ENCODE results near the gene KRTAP6-1. TPM values are rescaled to one million over a fixed set of nuclear protein-coding genes. Genes with fewer than 3 reads are reported as not detected.

Gene KRTAP6-1, protein sequence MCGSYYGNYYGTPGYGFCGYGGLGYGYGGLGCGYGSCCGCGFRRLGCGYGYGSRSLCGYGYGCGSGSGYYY
- polyA plus RNA-seq = not detected in 2 replicates
- polyA minus RNA-seq = not detected in 2 replicates

DNA sequence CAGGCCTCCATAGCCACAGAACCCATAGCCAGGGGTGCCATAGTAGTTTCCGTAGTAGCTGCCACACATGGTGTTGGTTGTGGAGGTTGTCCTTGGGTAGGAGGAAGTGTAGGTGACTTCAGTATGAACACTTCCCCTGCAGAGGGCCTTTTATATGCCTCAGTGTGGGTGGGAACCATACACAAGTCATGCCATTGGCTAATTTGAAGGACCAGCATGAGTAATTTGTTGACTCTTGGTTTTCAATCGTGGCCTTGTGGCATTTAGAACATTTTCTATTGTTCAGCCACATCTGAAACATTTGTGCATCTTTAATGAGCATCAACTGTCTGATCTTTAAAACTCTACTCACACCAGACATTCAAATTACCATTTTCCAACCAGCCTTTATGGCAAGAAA lies at the start of gene KRTAP6-1:
Gene KRTAP6-1, minus strand, starts transcription at position 95 of the 400 bp plus-strand sequence. Its CDS starts 26 bp downstream, at position 69.
- H3K9me2 ChIP-seq (ENCODE audit: insufficient read depth, low read length) = no peaks in the 10 kb centered on the region
- no peak within 1 kb of the TSS for H3K4me2 ChIP-seq (ENCODE audit: low read length)
- H3K9me3 ChIP-seq (ENCODE audit: low read length) = no peaks in the 10 kb centered on the region
- no peak within 1 kb of the TSS for H3K9ac ChIP-seq (ENCODE audit: low read length)
- H3K27ac ChIP-seq (ENCODE audit: low read length) = no peak within 1 kb of the TSS
- no peaks in the 10 kb centered on the region for H4K20me1 ChIP-seq (ENCODE audit: insufficient read depth)
- no peaks in the 10 kb centered on the region for H3F3A ChIP-seq (ENCODE audit: insufficient read depth, low read length, poor library complexity, severe bottlenecking)
- H3K79me2 ChIP-seq (replicated peaks; ENCODE audit: insufficient read depth, low read length) = no peaks in the 10 kb centered on the region
- H3K4me3 ChIP-seq (ENCODE audit: low read length) = no peak within 1 kb of the TSS
- no peak within 1 kb of the TSS for H2AFZ ChIP-seq (ENCODE audit: low read depth, low read length)
- H3K36me3 ChIP-seq (ENCODE audit: insufficient read depth, low read length) = no peaks in the 10 kb centered on the region
- no peaks in the 10 kb centered on the region for H3K27me3 ChIP-seq (ENCODE audit: insufficient read depth, low read depth, low read length)
- no peak for TF ChIP-seq RAD21 (conservative IDR thresholded peaks at IDR 0.05)
- TF ChIP-seq, protein P1, sequence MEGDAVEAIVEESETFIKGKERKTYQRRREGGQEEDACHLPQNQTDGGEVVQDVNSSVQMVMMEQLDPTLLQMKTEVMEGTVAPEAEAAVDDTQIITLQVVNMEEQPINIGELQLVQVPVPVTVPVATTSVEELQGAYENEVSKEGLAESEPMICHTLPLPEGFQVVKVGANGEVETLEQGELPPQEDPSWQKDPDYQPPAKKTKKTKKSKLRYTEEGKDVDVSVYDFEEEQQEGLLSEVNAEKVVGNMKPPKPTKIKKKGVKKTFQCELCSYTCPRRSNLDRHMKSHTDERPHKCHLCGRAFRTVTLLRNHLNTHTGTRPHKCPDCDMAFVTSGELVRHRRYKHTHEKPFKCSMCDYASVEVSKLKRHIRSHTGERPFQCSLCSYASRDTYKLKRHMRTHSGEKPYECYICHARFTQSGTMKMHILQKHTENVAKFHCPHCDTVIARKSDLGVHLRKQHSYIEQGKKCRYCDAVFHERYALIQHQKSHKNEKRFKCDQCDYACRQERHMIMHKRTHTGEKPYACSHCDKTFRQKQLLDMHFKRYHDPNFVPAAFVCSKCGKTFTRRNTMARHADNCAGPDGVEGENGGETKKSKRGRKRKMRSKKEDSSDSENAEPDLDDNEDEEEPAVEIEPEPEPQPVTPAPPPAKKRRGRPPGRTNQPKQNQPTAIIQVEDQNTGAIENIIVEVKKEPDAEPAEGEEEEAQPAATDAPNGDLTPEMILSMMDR (IDR thresholded peaks at IDR 0.05; ENCODE audit: poor library complexity, severe bottlenecking) = no peak
- no peak for TF ChIP-seq MXI1 (conservative IDR thresholded peaks at IDR 0.05; ENCODE audit: poor library complexity, severe bottlenecking)
- TF ChIP-seq, protein P2, sequence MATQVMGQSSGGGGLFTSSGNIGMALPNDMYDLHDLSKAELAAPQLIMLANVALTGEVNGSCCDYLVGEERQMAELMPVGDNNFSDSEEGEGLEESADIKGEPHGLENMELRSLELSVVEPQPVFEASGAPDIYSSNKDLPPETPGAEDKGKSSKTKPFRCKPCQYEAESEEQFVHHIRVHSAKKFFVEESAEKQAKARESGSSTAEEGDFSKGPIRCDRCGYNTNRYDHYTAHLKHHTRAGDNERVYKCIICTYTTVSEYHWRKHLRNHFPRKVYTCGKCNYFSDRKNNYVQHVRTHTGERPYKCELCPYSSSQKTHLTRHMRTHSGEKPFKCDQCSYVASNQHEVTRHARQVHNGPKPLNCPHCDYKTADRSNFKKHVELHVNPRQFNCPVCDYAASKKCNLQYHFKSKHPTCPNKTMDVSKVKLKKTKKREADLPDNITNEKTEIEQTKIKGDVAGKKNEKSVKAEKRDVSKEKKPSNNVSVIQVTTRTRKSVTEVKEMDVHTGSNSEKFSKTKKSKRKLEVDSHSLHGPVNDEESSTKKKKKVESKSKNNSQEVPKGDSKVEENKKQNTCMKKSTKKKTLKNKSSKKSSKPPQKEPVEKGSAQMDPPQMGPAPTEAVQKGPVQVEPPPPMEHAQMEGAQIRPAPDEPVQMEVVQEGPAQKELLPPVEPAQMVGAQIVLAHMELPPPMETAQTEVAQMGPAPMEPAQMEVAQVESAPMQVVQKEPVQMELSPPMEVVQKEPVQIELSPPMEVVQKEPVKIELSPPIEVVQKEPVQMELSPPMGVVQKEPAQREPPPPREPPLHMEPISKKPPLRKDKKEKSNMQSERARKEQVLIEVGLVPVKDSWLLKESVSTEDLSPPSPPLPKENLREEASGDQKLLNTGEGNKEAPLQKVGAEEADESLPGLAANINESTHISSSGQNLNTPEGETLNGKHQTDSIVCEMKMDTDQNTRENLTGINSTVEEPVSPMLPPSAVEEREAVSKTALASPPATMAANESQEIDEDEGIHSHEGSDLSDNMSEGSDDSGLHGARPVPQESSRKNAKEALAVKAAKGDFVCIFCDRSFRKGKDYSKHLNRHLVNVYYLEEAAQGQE (IDR thresholded peaks at IDR 0.05; ENCODE audit: borderline replicate concordance) = no peak
- TF ChIP-seq SMC3 (conservative IDR thresholded peaks at IDR 0.05; ENCODE audit: poor library complexity) = no peak
- no peak for TF ChIP-seq TAF1 (IDR thresholded peaks at IDR 0.05; ENCODE audit: low read depth)
- TF ChIP-seq EP300 (conservative IDR thresholded peaks at IDR 0.05; ENCODE audit: poor library complexity, severe bottlenecking) = no peak
- TF ChIP-seq EZH2 (IDR thresholded peaks at IDR 0.05; ENCODE audit: borderline replicate concordance, insufficient read depth, low read length, poor library complexity, severe bottlenecking) = no peak
- no peak for TF ChIP-seq POLR2AphosphoS5 (IDR thresholded peaks at IDR 0.05)

DNA sequence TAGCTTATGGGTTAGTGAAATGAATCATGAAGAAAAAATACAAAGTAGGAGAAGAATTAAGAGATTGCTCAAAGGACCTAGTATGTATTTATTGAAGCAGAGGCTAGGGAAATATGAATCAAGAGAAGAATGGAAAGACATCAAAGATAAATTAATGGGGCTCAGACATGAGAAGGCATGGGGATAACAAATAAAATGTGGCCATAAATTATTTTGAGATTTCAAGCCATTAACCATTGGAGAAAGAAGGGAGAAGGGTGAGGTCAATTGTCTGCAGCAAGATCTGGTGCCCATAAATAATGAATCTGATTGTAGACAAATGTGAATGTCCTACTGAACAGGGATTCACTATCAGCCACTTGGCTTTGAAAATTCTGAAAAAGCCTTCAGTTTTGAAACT lies 39.2 kb upstream of the KRTAP6-1 start:
- H2AFZ ChIP-seq (ENCODE audit: low read depth, low read length) = no peak overlapping the region
- no peaks in the 10 kb centered on the region for H3K9me2 ChIP-seq (ENCODE audit: insufficient read depth, low read length)
- H3K9me3 ChIP-seq (ENCODE audit: low read length) = no peaks in the 10 kb centered on the region
- TF ChIP-seq, protein P2 (IDR thresholded peaks at IDR 0.05; ENCODE audit: borderline replicate concordance) = no peak
- no peak for TF ChIP-seq POLR2AphosphoS5 (IDR thresholded peaks at IDR 0.05)
- TF ChIP-seq MXI1 (conservative IDR thresholded peaks at IDR 0.05; ENCODE audit: poor library complexity, severe bottlenecking) = no peak
- TF ChIP-seq, protein P1 (IDR thresholded peaks at IDR 0.05; ENCODE audit: poor library complexity, severe bottlenecking) = no peak
- no peak for TF ChIP-seq EP300 (conservative IDR thresholded peaks at IDR 0.05; ENCODE audit: poor library complexity, severe bottlenecking)
- no peak for TF ChIP-seq RAD21 (conservative IDR thresholded peaks at IDR 0.05)
- TF ChIP-seq EZH2 (IDR thresholded peaks at IDR 0.05; ENCODE audit: borderline replicate concordance, insufficient read depth, low read length, poor library complexity, severe bottlenecking) = no peak
- no peak for TF ChIP-seq SMC3 (conservative IDR thresholded peaks at IDR 0.05; ENCODE audit: poor library complexity)
- TF ChIP-seq TAF1 (IDR thresholded peaks at IDR 0.05; ENCODE audit: low read depth) = no peak
- no peak overlapping the region for H3K4me2 ChIP-seq (ENCODE audit: low read length)
- no peak overlapping the region for H3K27ac ChIP-seq (ENCODE audit: low read length)
- no peaks in the 10 kb centered on the region for H3K79me2 ChIP-seq (replicated peaks; ENCODE audit: insufficient read depth, low read length)
- no peaks in the 10 kb centered on the region for H3K27me3 ChIP-seq (ENCODE audit: insufficient read depth, low read depth, low read length)
- H4K20me1 ChIP-seq (ENCODE audit: insufficient read depth) = no peaks in the 10 kb centered on the region
- H3F3A ChIP-seq (ENCODE audit: insufficient read depth, low read length, poor library complexity, severe bottlenecking) = no peaks in the 10 kb centered on the region
- H3K36me3 ChIP-seq (ENCODE audit: insufficient read depth, low read length) = no peaks in the 10 kb centered on the region
- H3K9ac ChIP-seq (ENCODE audit: low read length) = no peak overlapping the region
- no peak overlapping the region for H3K4me3 ChIP-seq (ENCODE audit: low read length)

All from neural cell (in vitro differentiated cells).